Immature natural killer cell (primary cell): Measurements from ENCODE around the gene DNAJC11. TPM values are rescaled to one million over a fixed set of nuclear protein-coding genes. Genes with fewer than 3 reads are reported as not detected.

Source experiments
- DNase-seq, 3 donors: peaks; one replicate each; pipeline ENCODE4 v3.0.0; 2022; ENCODE audit warnings: mixed read lengths in 1 of 3
- H3K27ac Mint-ChIP-seq, 6 donors: one replicate each; pipeline ENCODE4 v1.8.0; 2020; ENCODE audit warnings: mixed read lengths in 6 of 6, mild to moderate bottlenecking in 5 of 6, inconsistent platforms in 4 of 6, moderate library complexity in 3 of 6
- H3K27me3 Mint-ChIP-seq, 3 donors: one replicate each; pipeline ENCODE4 v1.8.0; 2020 to 2021; ENCODE audit warnings: low read depth in 3 of 3, mild to moderate bottlenecking in 3 of 3, mixed read lengths in 3 of 3, moderate library complexity in 3 of 3, inconsistent platforms in 1 of 3
- H3K36me3 Mint-ChIP-seq, 3 donors: one replicate each; pipeline ENCODE4 v1.8.0; 2020; ENCODE audit warnings: mixed read lengths in 3 of 3, inconsistent platforms in 2 of 3, mild to moderate bottlenecking in 2 of 3
- H3K4me1 Mint-ChIP-seq, 2 donors: one replicate each; pipeline ENCODE4 v1.8.0; 2020; ENCODE audit warnings: inconsistent platforms in 2 of 2, mild to moderate bottlenecking in 2 of 2, mixed read lengths in 2 of 2, moderate library complexity in 1 of 2
- H3K4me3 Mint-ChIP-seq, 5 donors: one replicate each; pipeline ENCODE4 v1.8.0; 2020; ENCODE audit warnings: mild to moderate bottlenecking in 5 of 5, mixed read lengths in 5 of 5, inconsistent platforms in 3 of 5, moderate library complexity in 3 of 5
- H3K9me3 Mint-ChIP-seq, 6 donors: one replicate each; pipeline ENCODE4 v1.8.0; 2020; ENCODE audit warnings: mild to moderate bottlenecking in 6 of 6, mixed read lengths in 6 of 6, inconsistent platforms in 4 of 6, moderate library complexity in 3 of 6
- polyA plus RNA-seq, 3 donors: library from polyadenylated mRNA; unstranded; fragments of 300-500 nt; fragmentation: Illumina TruSeq; gene quantifications; one replicate each; pipeline ENCODE4 v1.2.3, GENCODE V29; 2021

DNAJC11 gene
- polyA plus RNA-seq, 3 donors from 2014 or later, result 9.6 to 22.6 (median 13.5) TPM

DNA sequence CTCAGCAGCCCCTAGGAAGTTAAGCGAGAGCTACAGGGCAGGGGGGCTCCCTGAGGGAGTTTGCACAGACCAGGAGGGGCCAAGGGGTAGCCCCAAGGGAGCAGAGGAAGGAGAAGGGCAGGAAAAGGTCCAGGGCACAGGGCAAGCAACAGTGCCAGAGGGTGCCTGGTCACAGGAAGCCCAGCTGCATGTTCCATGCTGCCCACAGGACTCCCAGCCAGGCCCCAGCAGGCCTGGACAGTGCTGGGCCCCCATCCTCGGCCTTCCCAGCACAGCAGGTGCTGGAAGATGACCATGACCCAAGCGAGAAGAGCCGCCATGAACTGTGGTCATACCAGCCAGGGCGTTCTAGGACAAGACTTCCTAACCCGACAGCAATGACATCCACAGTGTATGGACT, 110.0 kb downstream of the DNAJC11 start:
- Mint-ChIP-seq H3K27ac (peak overlapping the region in 4 of 6 donors; percentile 12 to 80 (median 66)), H3K4me3 (peak overlapping the region in 4 of 5 donors; percentile 11 to 57 (median 38)), H3K4me1 (peaks cover 40 to 57% of the 10 kb centered on the region in 2 donors), H3K9me3 (no peaks in the 10 kb centered on the region), H3K27me3 (peaks cover 1 to 3% (median 3%) of the 10 kb centered on the region in 3 donors), H3K36me3 (peaks cover 0 to 25% (median 0%) of the 10 kb centered on the region in 3 donors)
- DNase-seq, result no peak

DNA sequence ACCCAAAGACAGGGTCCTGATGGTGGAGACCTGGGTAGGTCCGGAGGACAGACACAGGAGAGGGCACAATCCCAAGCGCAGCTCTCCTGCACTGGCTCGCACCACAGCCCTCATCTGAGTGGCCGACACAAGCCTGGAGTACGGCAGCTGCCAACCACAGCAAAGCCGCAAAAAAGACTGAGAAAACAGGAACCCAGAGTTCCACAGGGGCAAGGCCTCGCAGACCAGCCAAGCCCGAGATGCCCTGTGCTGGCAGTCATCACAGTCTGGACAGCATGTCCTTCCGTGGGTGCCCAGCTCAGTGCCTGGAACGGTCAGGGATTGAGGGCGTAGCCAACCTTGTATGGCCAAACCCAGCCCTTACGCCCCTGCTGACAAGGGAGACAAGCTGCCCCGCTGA, 110.4 kb downstream of the DNAJC11 start:
- H3K36me3 Mint-ChIP-seq, result peaks cover 0 to 21% (median 0%) of the 10 kb centered on the region in 3 donors
- peak in 2 of 3 donors; percentile 36 to 37 for DNase-seq
- H3K4me1 Mint-ChIP-seq, result peaks cover 37 to 53% of the 10 kb centered on the region in 2 donors
- H3K27ac Mint-ChIP-seq, result peak overlapping the region; percentile 34 to 80 (median 66)
- no peaks in the 10 kb centered on the region for H3K9me3 Mint-ChIP-seq
- peaks cover under 1 to 3% (median 3%) of the 10 kb centered on the region in 3 donors for H3K27me3 Mint-ChIP-seq
- peak overlapping the region in 4 of 5 donors; percentile 32 to 71 (median 54) for H3K4me3 Mint-ChIP-seq

DNA sequence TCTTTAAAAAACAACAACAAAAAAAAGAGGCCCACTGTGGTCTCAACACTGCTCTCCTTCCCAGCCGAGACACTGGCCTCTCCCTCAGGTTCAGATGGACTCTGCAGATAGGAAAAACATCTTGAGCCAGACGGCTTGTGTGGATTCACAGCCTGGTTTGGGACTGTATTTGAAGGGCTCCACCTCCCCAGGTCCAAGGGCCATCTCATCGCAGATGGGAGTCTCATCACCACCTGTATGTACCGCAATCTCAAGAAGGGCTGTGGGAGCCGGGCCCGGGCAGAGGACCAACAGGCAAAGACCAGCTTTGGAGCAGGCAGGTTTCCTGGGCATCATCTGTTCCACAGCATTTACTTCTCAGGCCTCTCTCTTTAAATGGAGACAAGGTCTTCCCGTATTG, 111.6 kb downstream of the DNAJC11 start:
- Mint-ChIP-seq H3K27ac (no peak overlapping the region), H3K4me1 (peaks cover 27 to 41% of the 10 kb centered on the region in 2 donors), H3K9me3 (no peaks in the 10 kb centered on the region), H3K36me3 (peaks cover 0 to 9% (median 0%) of the 10 kb centered on the region in 3 donors), H3K4me3 (no peak overlapping the region), H3K27me3 (peaks cover 0 to 3% (median 3%) of the 10 kb centered on the region in 3 donors)
- DNase-seq, result no peak

DNA sequence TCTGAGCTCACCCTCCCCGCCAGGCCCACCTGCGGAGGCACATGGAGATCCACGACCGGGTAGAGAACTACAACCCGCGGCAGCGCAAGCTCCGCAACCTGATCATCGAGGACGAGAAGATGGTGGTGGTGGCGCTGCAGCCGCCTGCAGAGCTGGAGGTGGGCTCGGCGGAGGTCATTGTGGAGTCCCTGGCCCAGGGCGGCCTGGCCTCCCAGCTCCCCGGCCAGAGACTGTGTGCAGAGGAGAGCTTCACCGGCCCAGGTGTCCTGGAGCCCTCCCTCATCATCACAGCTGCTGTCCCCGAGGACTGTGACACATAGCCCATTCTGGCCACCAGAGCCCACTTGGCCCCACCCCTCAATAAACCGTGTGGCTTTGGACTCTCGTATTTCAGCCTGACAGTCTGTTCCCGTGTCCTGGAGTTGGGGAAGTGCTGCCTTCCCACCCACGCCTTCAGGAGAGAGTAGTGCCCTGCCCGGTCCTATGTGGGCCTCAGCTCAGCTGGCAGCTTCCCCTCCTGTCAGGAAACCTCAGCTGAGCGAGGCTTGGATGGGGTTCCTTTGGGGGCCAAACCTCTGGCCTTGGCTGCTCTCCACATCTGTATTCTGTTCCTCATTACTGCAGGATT, 112.6 kb downstream of the DNAJC11 start:
- no peaks in the 10 kb centered on the region for H3K9me3 Mint-ChIP-seq
- H3K27me3 Mint-ChIP-seq, result peaks cover 0 to 5% (median 2%) of the 10 kb centered on the region in 3 donors
- peaks cover 0 to 3% (median 0%) of the 10 kb centered on the region in 3 donors for H3K36me3 Mint-ChIP-seq
- DNase-seq, result no peak
- H3K4me1 Mint-ChIP-seq, result peaks cover 31 to 43% of the 10 kb centered on the region in 2 donors
- no peak overlapping the region for H3K4me3 Mint-ChIP-seq
- peak overlapping the region in 1 of 6 donors; percentile 2 for H3K27ac Mint-ChIP-seq

DNA sequence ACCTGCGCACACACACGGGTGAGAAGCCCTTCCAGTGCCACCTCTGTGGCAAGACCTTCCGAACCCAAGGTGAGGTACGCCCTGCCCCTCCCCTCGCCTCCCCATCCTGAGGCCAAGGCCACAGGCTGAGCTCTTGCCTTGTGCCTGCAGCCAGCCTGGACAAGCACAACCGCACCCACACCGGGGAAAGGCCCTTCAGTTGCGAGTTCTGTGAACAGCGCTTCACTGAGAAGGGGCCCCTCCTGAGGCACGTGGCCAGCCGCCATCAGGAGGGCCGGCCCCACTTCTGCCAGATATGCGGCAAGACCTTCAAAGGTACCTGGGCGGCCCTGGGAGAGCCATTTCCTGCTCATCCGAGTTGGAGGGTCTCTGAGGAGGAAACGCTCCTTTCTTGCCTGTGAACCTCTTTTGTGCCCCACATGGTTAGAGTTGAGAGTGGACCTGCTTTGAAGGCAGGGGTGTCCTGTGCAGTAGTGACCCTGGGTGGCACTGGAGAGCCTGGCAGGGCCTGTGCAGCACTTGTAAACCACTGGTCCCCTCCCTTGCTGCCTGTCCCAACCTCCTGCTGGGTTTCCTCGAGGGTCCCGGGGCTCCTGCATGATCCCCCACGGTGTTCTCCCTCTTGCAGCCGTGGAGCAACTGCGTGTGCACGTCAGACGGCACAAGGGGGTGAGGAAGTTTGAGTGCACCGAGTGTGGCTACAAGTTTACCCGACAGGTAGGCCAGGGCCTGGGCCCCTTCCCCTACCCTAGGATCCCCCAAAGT, 113.3 kb downstream of the DNAJC11 start:
- peaks cover 29 to 39% of the 10 kb centered on the region in 2 donors for H3K4me1 Mint-ChIP-seq
- H3K36me3 Mint-ChIP-seq, result no peaks in the 10 kb centered on the region
- peaks cover 0 to 5% (median 2%) of the 10 kb centered on the region in 3 donors for H3K27me3 Mint-ChIP-seq
- DNase-seq, result no peak
- no peak overlapping the region for H3K4me3 Mint-ChIP-seq
- H3K9me3 Mint-ChIP-seq, result no peaks in the 10 kb centered on the region
- H3K27ac Mint-ChIP-seq, result peak overlapping the region in 1 of 6 donors; percentile 17

DNA sequence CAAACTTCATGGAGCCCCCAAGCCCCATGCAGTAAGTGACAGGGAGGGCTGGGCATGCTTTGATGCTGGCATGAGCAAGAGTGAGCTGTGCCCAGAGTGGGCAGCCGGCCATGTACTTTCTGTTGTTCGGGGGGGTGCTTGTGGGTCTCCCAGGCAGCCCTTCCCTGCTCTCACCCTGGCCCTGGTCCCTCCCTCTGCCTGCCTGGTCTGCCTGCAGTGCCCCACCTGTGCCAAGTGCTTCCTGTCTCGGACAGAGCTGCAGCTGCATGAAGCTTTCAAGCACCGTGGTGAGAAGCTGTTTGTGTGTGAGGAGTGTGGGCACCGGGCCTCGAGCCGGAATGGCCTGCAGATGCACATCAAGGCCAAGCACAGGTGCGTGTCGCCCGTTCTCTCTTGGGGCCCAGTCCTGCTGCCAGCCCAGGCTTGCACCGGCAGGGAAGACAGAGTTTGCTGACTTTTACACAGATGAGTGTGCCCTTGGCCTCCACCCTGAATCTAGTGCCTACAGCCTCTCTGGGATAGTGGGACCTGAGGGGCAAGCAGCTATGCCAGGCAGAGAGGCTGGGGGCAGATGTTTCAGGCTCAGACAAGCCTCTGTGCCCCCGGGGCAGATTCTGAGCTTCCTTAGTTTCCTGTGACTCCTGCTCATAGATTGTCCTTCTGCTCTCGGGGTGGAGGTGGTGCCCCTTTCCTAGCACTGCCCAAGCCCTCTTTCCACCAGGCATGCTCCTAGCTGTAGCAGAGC, 114.2 kb downstream of the DNAJC11 start:
- Mint-ChIP-seq H3K36me3 (no peaks in the 10 kb centered on the region), H3K4me1 (peaks cover 29 to 36% of the 10 kb centered on the region in 2 donors), H3K4me3 (no peak overlapping the region), H3K27ac (peak overlapping the region in 1 of 6 donors; percentile 17), H3K9me3 (no peaks in the 10 kb centered on the region), H3K27me3 (peaks cover 0 to 5% (median 2%) of the 10 kb centered on the region in 3 donors)
- no peak for DNase-seq

DNA sequence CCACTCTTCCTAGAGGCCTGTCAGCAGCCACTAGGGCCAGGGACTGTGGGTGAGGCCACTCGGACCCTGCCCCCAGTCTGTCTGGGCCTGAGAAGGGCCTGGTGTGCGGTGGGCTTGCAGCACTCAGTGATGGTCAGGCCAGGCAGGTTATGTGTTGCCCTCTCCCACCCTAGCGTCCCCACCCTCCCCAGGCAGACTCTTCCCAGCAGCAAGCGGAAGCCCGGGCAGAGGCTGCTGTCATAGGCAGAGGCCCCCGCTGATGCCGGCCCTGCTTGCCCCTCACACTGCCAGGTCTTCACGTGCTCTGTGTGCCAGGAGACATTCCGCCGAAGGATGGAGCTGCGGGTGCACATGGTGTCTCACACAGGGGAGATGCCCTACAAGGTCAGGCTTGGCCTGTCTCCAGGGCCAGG, 115.2 kb downstream of the DNAJC11 start:
- Mint-ChIP-seq H3K9me3 (no peaks in the 10 kb centered on the region), H3K4me1 (peaks cover 26 to 36% of the 10 kb centered on the region in 2 donors), H3K27ac (no peak overlapping the region), H3K4me3 (no peak overlapping the region), H3K27me3 (peaks cover 0 to 5% (median 4%) of the 10 kb centered on the region in 3 donors), H3K36me3 (no peaks in the 10 kb centered on the region)
- DNase-seq, result no peak

DNA sequence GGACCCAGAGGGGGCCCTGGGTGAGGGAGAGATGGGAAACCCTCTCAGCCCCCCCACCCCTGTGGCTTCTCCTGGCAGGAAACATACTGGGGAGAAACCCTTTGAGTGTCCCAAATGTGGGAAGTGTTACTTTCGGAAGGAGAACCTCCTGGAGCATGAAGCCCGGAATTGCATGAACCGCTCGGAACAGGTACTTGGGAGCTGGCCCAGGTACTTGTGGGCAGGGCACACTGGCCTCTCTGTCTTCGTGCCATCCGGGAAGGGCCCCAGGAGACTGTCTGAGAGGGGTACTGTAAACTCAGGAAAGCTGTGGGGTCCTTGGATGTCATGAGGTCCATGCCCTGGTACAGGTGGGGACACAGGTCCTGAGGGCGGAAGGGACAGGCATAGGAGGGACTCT, 115.8 kb downstream of the DNAJC11 start:
- Mint-ChIP-seq H3K9me3 (no peaks in the 10 kb centered on the region), H3K4me3 (no peak overlapping the region), H3K27ac (no peak overlapping the region), H3K27me3 (peaks cover 0 to 5% (median 4%) of the 10 kb centered on the region in 3 donors), H3K4me1 (peaks cover 26 to 36% of the 10 kb centered on the region in 2 donors), H3K36me3 (no peaks in the 10 kb centered on the region)
- DNase-seq, result no peak

DNA sequence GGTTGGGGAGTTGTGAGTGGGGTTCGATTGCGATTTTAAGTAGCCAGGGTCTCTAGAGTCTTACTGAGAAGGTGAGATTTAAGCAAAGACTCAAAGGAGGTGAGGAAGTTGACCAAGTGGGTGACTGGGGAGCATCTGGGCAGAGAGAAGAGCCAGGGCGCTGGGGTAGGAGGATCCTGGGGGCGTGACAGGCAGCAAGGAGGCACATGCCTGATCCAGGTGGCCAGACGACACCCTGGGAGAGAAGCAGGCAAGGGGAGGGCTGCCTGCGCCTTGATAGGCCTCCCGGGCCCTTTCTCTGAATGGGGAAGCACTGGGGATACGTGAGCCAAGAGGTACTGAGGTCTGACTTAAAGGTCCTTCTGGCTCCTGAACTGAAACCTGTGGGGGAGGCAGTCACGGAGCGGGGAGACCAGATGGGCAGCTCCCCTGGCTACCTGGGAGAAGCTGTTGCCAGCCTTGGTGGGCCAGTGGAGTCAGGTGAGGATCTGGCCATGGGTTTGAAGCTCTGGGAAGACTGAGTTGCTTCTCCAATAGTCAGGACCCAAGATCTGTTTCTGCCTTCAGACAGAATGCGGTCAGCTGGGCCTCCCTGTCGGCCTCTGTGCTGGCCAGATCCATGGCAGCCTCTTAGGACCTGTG, 116.4 kb downstream of the DNAJC11 start:
- Mint-ChIP-seq H3K27ac (peak overlapping the region in 1 of 6 donors; percentile 42), H3K4me1 (peaks cover 28 to 36% of the 10 kb centered on the region in 2 donors)
- DNase-seq, result no peak

More for the DNA sequence above, 116.4 kb downstream of the DNAJC11 start:
- Mint-ChIP-seq H3K27me3 (peaks cover 0 to 5% (median 4%) of the 10 kb centered on the region in 3 donors), H3K36me3 (no peaks in the 10 kb centered on the region), H3K9me3 (no peaks in the 10 kb centered on the region), H3K4me3 (no peak overlapping the region)

Other genes starting within 250 kb of the DNAJC11 start
- gene TNFRSF25, start 235.6 kb downstream of the DNAJC11 start, polyA plus RNA-seq, result 10 to 100 TPM in 1 of 3 donors, 1 to 10 TPM in 2; 3.1 to 15.3 (median 9.8) TPM
- gene PLEKHG5, start 210.1 kb downstream of the DNAJC11 start, polyA plus RNA-seq, result under 1 TPM in 1 of 3 donors, not detected in 2; 0.08 TPM
- gene NOL9, start 147.3 kb downstream of the DNAJC11 start, polyA plus RNA-seq, result 10 to 100 TPM in 1 of 3 donors, 1 to 10 TPM in 2; 4.3 to 18.2 (median 8.4) TPM
- under 1 TPM in 1 of 3 donors, not detected in 2; 0.16 TPM for gene TAS1R1, start 146.5 kb downstream of the DNAJC11 start, polyA plus RNA-seq
- 10 to 100 TPM in 2 of 3 donors, 1 to 10 TPM in 1; 8.3 to 25.9 (median 20.9) TPM for gene ZBTB48, start 121.8 kb downstream of the DNAJC11 start, polyA plus RNA-seq
- gene KLHL21, start 98.9 kb downstream of the DNAJC11 start, polyA plus RNA-seq, result 10 to 100 TPM in 1 of 3 donors, 1 to 10 TPM in 2; 7.6 to 19.7 (median 9.2) TPM
- 1 to 10 TPM; 1.2 to 5.7 (median 2.9) TPM for gene PHF13, start 88.1 kb downstream of the DNAJC11 start, polyA plus RNA-seq
- 10 to 100 TPM; 19.4 to 28.4 (median 28.0) TPM for gene THAP3, start 76.9 kb downstream of the DNAJC11 start, polyA plus RNA-seq
- 10 to 100 TPM; 52.7 to 89.0 (median 71.0) TPM for gene CAMTA1, start 83.6 kb upstream of the DNAJC11 start, polyA plus RNA-seq